Head of caudate nucleus (tissue), 42 donors: ENCODE measurements around the gene OASL.

Experiments
- DNase-seq, 42 donors: peaks; one replicate each; pipeline versions ENCODE4 v3.0.0 to v3.0.0-alpha.2; 2020 to 2021; ENCODE audit warnings: mixed read lengths in 7 of 42
- intact Hi-C: fragments of 100-400 bp; cut with DNase I; formaldehyde crosslinking; loops from one replicate; pipeline ENCODE4 v1.15.0; 2022

OASL gene

GRCh38 chr12:120997448-120997847 is 41.6 kb downstream of the OASL start:
- DNase-seq, result no peak
- intact Hi-C loops, result no loop called here

DNA sequence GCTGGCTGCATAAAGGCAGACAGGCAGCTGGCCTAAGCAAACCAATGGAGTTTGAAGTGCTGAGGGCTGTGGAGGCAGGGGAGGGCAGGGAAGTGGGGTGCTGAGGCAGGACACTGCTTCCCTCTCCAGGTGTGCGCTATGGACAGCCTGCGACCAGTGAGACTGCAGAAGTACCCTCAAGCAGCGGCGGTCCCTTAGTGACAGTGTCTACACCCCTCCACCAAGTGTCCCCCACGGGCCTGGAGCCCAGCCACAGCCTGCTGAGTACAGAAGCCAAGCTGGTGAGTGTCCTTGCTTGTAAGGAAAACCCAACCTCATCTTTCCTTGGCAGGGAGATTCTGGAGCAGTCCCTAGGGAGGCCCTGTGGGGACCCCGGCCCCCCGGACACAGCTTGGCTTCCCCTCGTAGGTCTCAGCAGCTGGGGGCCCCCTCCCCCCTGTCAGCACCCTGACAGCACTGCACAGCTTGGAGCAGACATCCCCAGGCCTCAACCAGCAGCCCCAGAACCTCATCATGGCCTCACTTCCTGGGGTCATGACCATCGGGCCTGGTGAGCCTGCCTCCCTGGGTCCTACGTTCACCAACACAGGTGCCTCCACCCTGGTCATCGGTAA is 42.8 kb downstream of the OASL start:
- DNase-seq, result no peak
- intact Hi-C loops, result no loop called here

DNA sequence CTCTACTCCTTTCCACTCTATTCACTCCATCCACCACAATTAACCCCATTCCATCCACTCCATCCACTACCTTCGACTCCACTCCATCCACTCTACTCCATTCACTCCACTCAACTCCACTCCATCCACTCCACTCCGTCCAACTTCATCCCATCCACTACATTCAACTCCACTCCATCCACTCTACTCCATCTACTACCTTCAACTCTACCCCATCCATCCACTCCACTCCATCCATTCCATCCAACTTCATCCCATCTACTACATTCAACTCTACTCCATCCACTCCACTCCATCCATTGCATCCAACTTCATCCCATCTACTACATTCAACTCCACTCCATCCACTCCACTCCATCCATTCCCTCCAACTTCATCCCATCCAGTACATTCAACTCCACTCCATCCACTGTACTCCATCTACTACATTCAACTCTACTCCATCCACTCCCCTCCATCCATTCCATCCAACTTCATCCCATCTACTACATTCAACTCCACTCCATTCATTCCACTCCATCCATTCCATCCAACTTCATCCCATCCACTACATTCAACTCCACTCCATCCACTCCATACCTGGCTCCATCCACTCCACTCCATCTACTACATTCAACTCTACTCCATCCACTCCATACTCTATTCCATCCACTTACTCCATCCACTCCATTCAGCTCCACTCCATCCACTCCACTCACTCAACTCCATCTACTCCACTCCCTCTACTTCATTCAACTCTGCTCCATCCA is 44.3 kb downstream of the OASL start:
- no peak for DNase-seq
- intact Hi-C loops, result no loop called here

DNA sequence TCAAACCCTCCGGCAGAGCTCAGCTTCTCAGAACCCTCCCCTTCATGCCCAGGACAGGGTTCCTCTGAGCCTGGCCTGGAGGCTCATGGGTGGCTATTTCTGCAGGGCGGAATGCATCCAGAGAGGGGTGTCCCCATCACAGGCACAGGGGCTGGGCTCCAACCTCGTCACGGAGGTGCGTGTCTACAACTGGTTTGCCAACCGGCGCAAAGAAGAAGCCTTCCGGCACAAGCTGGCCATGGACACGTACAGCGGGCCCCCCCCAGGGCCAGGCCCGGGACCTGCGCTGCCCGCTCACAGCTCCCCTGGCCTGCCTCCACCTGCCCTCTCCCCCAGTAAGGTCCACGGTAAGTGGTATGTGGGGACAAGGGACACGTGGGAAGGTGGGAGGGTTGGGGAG is 45.0 kb downstream of the OASL start:
- intact Hi-C loops, result no loop called here
- DNase-seq, result no peak

GRCh38 chr12:120993496-120993895 is 45.5 kb downstream of the OASL start:
- no peak for DNase-seq
- intact Hi-C loops, result no loop called here

- intact Hi-C loops, result no loop called here
- DNase-seq, result no peak
Measured at GRCh38 chr12:120992989-120993388, 46.1 kb downstream of the OASL start.

DNA sequence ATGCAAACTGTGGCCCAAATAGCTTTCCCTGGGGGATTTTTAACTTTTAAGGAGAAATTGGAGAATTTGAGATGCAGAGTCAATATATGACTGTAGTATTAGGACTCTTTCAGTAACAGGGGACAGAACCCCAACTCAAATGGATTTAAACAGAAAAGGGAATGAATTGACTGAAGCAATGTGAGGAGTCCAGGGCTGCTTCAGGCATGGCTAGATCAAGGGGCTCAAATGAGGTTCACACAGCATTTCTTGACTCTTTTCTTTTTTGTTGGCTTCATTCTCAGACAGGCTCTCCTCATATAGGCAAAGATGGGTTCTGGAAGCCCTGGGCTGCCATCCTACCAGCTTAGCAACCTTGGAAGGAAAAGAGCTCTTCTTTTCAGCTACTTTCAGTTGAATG is 47.1 kb downstream of the OASL start:
- intact Hi-C loops, result no loop called here
- DNase-seq, result no peak

- intact Hi-C loops, result no loop called here
- DNase-seq, result no peak
Measured at GRCh38 chr12:120990487-120991055, 48.5 kb downstream of the OASL start.

GRCh38 chr12:120989687-120990086 is 49.4 kb downstream of the OASL start:
- intact Hi-C loops, result no loop called here
- DNase-seq, result no peak

GRCh38 chr12:120988658-120989057 is 50.4 kb downstream of the OASL start:
- intact Hi-C loops, result no loop called here

DNA sequence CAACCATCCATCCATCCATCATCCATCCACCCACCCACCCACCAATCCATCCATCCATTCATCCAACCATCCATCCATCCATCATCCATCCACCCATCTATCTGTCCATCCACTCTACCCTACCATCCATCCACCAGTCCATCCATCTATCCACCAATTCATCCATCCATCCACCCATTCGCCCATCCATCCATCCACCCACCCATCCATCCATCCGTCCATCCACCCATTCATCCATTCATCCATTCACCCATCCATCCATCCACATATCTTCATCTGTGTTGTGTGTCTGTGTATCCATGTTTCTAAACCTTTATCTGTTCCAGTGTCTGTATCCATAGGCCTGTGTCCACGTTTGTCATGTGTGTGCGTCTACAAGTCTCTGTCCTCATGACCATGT is 50.8 kb downstream of the OASL start:
- intact Hi-C loops, result no loop called here
- DNase-seq, result no peak

More at GRCh38 chr12:120988658-120989057, 50.4 kb downstream of the OASL start:
- no peak for DNase-seq

DNA sequence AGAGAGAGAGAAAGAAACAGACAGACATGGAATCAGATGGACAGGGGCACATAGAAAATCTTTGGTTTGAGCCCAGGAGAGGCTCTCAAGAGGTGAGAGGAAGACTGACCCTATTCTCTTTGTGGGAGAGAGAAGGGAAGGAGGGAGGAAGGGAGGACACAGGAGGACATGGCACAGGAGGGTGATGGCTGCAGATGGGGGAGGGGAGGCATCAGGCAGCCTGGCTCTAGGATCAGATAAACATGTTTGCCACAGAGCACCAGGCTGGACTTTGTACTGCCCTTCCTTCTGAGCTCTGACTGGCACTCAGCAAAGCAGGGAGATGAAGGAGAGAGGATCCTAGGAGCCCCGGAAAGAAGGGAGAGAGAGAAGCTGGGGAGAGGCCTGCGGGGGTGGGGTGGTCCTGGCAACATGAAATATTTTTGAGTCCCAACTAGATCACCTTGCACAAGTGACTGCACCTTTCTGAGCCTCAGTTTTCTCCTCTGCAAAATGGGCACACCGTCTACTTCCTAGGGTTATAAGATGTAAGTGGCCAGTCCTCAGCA is 54.6 kb downstream of the OASL start:
- intact Hi-C loops, result no loop called here
- DNase-seq, result no peak

DNA sequence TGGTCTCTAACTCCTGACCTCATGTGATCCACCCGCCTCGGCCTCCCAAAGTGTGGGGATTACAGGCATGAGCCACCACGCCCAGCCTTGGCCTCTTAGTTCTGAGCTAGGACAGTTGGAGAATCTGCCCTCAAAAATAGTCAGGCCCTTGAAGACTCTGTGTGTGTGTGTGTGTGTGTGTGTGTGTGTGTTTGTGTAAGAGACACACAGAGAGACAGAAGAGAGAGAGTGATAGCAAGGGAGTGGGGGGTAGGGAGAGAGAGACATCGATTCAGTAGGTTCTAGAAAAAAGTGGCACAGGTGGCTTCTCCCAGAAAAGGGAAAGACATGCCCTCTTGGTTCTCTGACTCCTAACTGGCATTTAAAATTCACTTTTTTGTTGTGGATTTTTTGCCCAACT is 55.3 kb downstream of the OASL start:
- DNase-seq, result no peak
- intact Hi-C loops, result no loop called here

DNA sequence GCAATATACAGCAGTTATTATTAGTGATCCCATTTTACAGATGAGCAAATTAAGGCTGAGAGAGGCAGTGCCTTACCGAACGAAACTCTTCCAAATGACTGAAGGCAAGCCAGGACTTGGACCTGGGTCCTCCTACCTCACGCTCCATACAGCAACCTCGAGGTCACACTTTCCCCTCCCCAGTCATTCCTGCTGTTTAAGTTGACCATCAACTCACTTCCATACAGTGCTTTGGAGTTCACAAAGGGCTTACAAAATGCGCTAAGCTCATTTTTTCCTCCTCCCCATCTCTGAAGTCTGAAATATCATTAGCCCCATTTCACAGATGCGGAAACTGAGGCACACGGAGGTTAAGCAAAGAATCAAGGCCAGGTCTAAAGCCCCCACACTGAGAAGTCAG is 56.4 kb downstream of the OASL start:
- intact Hi-C loops, result no loop called here
- DNase-seq, result no peak

GRCh38 chr12:120981407-120981941 is 57.6 kb downstream of the OASL start:
- intact Hi-C loops, result no loop called here
- DNase-seq, result no peak

DNA sequence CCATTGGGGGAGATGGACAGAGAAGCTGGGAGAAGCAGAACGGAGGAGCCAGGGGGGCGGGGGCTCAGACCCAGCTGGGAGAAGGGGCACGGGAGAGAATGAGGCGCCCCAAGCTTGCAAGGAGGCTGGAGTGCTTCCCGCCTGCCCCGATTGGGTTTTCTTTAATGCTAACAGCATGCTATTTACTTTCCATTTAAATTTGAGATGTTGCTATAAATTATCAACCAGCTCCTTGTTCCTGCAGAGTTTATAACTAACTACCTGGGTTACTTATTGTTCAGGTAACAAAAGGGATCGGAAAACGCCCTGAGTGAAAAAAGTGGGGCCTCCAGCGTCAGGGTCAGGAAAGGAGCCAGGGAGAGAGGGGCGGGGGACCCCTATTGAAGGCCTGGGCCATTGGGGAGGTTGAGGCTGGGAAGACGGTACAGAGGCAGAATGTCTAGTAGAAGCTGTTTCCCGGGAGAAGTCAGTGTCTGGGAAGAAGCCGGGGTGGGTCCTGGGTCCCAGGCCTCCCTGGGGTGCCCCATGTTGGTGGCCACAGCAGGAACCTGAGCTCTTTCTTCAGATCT is 58.2 kb downstream of the OASL start:
- intact Hi-C loops, result no loop called here
- no peak for DNase-seq

GRCh38 chr12:120979862-120980696 is 59.0 kb downstream of the OASL start:
- intact Hi-C loops, result no loop called here
- DNase-seq, result no peak

DNA sequence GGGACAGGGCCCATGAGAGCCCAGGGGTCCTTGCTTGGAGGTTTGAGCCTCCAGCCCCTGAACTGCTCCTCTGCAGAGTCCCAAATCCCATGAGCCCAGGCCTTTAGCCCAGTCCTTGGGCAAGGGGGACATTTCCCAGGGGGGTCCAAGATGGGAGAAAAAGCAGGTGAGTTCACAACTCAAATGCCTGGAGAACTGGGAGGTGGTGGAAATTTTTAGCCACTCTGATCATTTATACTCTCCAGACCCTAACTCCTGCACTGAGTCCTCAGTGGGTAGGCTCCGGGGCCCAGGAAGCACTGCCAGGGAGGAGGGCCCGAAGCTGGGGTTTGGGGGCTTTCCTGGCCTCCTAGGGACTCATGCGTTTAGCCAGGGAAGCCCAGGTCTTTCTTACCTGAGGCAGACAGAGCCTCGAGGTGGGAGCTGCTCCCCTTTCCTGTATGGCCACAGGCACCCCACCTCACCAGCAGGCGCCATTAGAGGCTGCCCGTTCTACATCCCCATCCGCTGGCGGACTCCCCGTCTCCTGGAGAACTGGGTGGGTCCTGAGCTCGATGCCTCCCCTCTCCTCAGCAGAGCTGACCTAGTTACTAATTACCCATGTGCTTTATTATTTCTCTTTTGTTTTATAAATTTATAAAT is 59.7 kb downstream of the OASL start:
- intact Hi-C loops, result no loop called here
- no peak for DNase-seq
